ENCODE results near the gene PARL. TPM values are rescaled to one million over a fixed set of nuclear protein-coding genes. Genes with fewer than 3 reads are reported as not detected.

PARL gene
- total and polyA plus RNA-seq, 5 experiments from 2014 or later, result 45.3 to 155 (median 108) TPM

- POLR2A ChIA-PET, result no interaction called here
- Mint-ChIP-seq H3K4me1 (no peaks in the 10 kb centered on the region), H3K27me3 (no peaks in the 10 kb centered on the region), H3K4me3 (no peak overlapping the region), H3K9me3 (no peaks in the 10 kb centered on the region), H3K36me3 (peaks cover 0 to 75% (median 5%) of the 10 kb centered on the region in 3 donors), H3K27ac (peak overlapping the region in 2 of 10 donors; percentile 49 to 62)
- no peak for DNase-seq
- no peak for ATAC-seq
These were observed 51.2 kb downstream of the PARL start for GRCh38 chr3:183833516-183833915.

DNA sequence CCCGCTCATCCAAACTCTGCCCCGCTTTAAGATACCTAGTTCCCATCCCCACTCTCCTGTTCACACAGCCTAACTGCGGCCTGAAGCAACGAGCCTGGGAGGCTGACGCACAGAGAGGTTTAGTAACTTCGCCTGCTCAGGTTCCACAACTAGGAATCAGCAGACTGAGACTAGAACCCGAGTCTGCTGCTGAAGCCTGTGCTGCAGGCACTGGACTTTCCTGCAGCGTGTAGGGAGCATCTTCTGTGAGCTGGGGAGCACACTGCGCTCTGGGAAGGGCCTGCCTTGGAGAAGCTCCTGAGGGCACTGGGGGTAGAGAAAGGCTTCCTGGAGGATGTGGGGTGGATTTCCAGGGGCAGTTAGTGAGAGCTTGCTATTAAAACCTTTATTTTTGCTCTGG is 54.5 kb downstream of the PARL start:
- peaks cover 0 to 53% (median 5%) of the 10 kb centered on the region in 3 donors for H3K36me3 Mint-ChIP-seq
- H3K27ac Mint-ChIP-seq, result peak overlapping the region in 2 of 10 donors; percentile 61 to 66
- peaks cover 0 to 8% (median 3%) of the 10 kb centered on the region in 4 donors for H3K4me1 Mint-ChIP-seq
- H3K9me3 Mint-ChIP-seq, result no peaks in the 10 kb centered on the region
- ATAC-seq, result no peak
- no peak for DNase-seq
- no peaks in the 10 kb centered on the region for H3K27me3 Mint-ChIP-seq
- H3K4me3 Mint-ChIP-seq, result no peak overlapping the region
- POLR2A ChIA-PET, result no interaction called here

GRCh38 chr3:183829466-183829865 is 55.2 kb downstream of the PARL start:
- Mint-ChIP-seq H3K27ac (no peak overlapping the region), H3K27me3 (no peaks in the 10 kb centered on the region), H3K4me1 (peaks cover under 1 to 9% (median 5%) of the 10 kb centered on the region in 4 donors), H3K4me3 (no peak overlapping the region), H3K9me3 (no peaks in the 10 kb centered on the region), H3K36me3 (peaks cover 0 to 49% (median 5%) of the 10 kb centered on the region in 3 donors)
- no peak for ATAC-seq
- POLR2A ChIA-PET, result no interaction called here
- no peak for DNase-seq

DNA sequence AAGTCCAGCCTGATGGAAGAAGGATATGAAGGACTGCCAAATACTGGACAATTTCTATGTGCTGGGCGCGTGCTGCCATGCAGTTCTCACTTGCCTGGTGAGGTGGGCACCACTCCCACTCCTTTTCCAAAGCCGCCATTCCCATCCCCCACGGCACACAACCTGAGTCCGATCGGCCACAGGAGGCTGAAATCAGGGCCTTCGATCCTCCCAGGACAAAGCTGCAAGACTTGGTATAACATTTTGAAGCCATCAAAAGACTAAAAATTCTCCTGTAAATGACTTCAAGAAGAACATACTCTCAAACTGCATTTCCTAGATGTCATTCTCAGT is 56.2 kb downstream of the PARL start:
- peak overlapping the region in 2 of 10 donors; percentile 32 to 40 for H3K27ac Mint-ChIP-seq
- H3K36me3 Mint-ChIP-seq, result peaks cover 0 to 40% (median 3%) of the 10 kb centered on the region in 3 donors

DNA sequence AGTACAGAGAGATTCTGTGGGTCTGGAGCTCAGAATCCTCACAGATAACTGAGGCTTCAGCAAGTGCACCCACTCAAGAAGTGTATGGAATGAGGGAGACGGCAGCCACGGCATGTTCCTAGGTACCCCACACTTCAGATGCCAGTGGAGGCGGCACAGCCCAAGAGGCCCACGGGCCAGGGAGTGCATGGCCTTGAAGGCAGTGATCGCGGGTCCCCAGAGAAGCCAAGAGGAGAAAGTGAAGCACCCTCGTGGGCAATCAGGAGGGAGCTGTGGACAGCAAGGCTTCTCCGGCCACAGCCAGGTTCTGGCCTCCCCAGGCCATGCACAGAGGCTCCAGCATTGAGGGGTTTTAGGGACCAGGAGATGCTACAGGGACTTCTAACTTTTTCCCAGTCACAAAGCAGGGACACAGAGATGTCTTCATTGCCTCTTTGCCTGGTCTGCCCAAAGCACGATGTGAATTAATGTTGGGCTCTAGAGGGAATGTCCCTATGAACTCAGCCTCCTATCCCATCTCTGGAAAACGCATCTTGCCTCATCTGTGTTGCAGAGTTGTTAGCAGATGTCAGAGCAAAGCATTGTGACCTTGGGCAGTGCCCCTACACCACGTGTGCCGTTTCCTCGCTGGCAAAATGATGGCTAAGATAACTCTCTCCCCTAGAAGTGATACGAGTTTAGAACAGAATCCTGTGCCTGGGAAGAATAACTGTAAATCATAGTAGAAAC is 56.7 kb downstream of the PARL start:
- POLR2A ChIA-PET, result no interaction called here
- peak overlapping the region in 5 of 10 donors; percentile 13 to 61 (median 46) for H3K27ac Mint-ChIP-seq
- peaks cover 6 to 18% (median 13%) of the 10 kb centered on the region in 4 donors for H3K4me1 Mint-ChIP-seq
- no peak overlapping the region for H3K4me3 Mint-ChIP-seq
- no peaks in the 10 kb centered on the region for H3K27me3 Mint-ChIP-seq
- ATAC-seq (no peak), DNase-seq (no peak)
- no peaks in the 10 kb centered on the region for H3K9me3 Mint-ChIP-seq
- peaks cover 0 to 34% (median 3%) of the 10 kb centered on the region in 3 donors for H3K36me3 Mint-ChIP-seq

More for the DNA sequence above, 56.2 kb downstream of the PARL start:
- Mint-ChIP-seq H3K27me3 (no peaks in the 10 kb centered on the region), H3K4me3 (no peak overlapping the region), H3K4me1 (peaks cover 6 to 18% (median 13%) of the 10 kb centered on the region in 4 donors), H3K9me3 (no peaks in the 10 kb centered on the region)
- no peak for ATAC-seq
- POLR2A ChIA-PET, result no interaction called here
- DNase-seq, result no peak

GRCh38 chr3:183826448-183827250 is 58.0 kb downstream of the PARL start:
- peak in 2 of 10 donors; percentile 7 to 8 for DNase-seq
- peak overlapping the region; percentile 33 to 91 (median 72) for H3K27ac Mint-ChIP-seq
- peaks cover 6 to 19% (median 14%) of the 10 kb centered on the region in 4 donors for H3K4me1 Mint-ChIP-seq
- no peaks in the 10 kb centered on the region for H3K27me3 Mint-ChIP-seq
- POLR2A ChIA-PET, result interaction anchor here (0.5 to 3.1 kb wide), 2 partner anchors 11 to 364 kb away, joined by 3 to 22 read pairs; no protein-coding TSS in a partner anchor
- peak overlapping the region; percentile 27 to 87 (median 75) for H3K4me3 Mint-ChIP-seq
- H3K9me3 Mint-ChIP-seq, result no peaks in the 10 kb centered on the region
- peaks cover 0 to 24% (median 0%) of the 10 kb centered on the region in 3 donors for H3K36me3 Mint-ChIP-seq
- no peak for ATAC-seq

DNA sequence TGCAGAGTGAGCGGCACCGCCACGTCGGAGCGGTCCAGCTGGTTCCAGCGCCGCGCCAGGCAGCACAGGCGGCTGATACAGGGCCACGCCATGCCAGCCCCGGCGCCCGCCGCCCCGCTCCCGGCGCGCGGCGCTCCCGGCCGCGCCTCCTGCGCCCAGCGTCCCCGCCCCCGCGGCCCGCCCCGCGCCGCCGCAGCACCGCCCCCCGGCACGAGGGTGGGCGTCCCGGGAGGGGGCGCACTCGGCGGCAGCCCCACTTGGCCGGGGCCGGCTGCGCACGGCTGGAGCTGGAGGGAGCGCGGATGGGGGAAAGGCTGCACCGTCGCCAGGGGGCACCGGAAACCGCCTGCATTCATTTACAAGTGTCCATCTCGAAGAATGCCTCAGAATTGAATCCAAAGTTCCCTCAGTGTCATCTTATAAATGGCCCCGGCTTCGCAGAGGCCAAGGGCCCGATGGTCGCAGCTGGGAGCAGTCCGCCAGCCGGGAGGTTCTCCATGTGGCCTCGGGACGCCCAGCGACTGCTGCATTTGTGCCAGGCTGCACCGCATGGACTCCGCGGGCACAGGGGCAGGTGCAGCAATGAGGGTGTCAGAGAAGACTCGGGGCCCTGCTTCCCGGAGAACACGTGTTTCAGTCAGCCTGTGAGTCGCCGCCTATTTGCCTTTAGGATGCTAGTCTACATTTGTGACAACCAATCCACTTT is 59.1 kb downstream of the PARL start, which contains the start of gene MAP6D1:
Gene MAP6D1 (minus strand): TSS at position 122 of the 706 bp plus-strand sequence. CDS start 30 bp downstream, at position 92.
- peaks cover 6 to 19% (median 14%) of the 10 kb centered on the region in 4 donors for H3K4me1 Mint-ChIP-seq
- no peaks in the 10 kb centered on the region for H3K27me3 Mint-ChIP-seq
- H3K9me3 Mint-ChIP-seq, result no peaks in the 10 kb centered on the region
- peaks cover 0 to 17% (median 0%) of the 10 kb centered on the region in 3 donors for H3K36me3 Mint-ChIP-seq
- peak; percentile 76 to 84 for ATAC-seq
- peak within 1 kb of the TSS; percentile 49 to 91 (median 80) for H3K27ac Mint-ChIP-seq
- H3K4me3 Mint-ChIP-seq, result peak within 1 kb of the TSS; percentile 76 to 90 (median 84)
- POLR2A ChIA-PET, result interaction anchor here (2.1 to 3.1 kb wide), 2 partner anchors 10 to 59 kb away, joined by 6 to 22 read pairs; partner anchors contain the start of gene PARL
- peak; percentile 19 to 73 (median 59) for DNase-seq

DNA sequence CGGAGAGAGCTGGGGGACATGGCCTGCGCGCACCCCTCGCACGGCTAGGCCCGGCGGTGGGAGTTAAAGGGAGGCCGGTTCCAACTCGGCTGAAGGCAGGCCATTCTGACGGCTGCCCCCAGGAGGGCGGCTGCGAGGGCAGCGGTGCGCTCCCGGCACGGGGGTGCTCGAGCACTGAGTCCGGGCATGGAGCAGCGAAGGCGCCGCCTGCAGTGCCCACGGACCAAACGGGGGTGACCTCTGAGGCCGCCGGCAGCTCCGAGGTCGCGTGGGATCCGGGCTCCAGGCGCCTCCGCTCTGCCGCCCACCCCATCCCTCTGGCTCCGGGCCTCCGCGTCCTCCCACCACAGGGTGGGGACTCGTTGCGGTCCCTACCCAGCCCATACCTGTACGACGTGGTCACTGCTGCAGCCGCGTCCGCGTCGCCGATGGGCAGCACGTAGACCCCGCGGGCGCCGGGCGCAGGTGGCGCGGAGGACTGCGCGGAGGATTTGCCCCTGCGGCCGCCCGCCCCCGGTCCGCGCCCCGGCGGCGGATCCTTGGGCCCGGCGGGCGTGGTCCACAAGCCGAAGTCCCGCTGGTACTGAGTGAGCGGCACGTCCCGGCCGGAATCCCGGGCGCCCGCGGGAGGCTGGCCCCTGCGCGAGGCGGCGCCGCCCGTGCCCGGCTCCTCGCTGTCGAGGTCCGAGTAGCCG is 59.8 kb downstream of the PARL start:
- POLR2A ChIA-PET, result interaction anchor here (2.1 to 3.1 kb wide), 2 partner anchors 9 to 60 kb away, joined by 6 to 22 read pairs; partner anchors contain the start of gene PARL
- H3K9me3 Mint-ChIP-seq, result no peaks in the 10 kb centered on the region

DNA sequence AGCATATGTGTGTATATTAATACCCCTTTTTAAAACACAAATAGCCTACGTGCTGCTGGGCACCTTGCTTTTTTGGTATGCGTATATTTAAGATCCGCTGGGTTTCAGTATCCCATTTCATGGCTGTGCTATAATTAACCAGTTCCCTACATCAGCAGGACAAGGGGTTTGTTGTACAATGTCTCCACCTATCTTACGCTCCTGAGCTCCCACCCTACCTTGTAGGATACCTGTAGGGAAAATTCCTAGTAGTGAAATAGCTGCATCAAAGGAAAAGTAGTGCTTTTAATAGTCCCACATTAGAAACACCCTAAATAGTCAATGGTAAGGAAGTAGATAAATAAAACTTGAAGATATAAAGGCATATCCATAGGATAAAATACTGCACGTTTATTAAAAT is 60.7 kb downstream of the PARL start:
- Mint-ChIP-seq H3K27me3 (no peaks in the 10 kb centered on the region), H3K27ac (peak overlapping the region in 6 of 10 donors; percentile 14 to 79 (median 74)), H3K9me3 (no peaks in the 10 kb centered on the region), H3K36me3 (peaks cover 0 to 3% (median 0%) of the 10 kb centered on the region in 3 donors), H3K4me3 (peak overlapping the region; percentile 76 to 90 (median 83)), H3K4me1 (peaks cover 6 to 19% (median 14%) of the 10 kb centered on the region in 4 donors)
- POLR2A ChIA-PET, result interaction anchor here (2.1 to 3.1 kb wide), 2 partner anchors 9 to 61 kb away, joined by 6 to 22 read pairs; partner anchors contain the start of gene PARL
- ATAC-seq (no peak), DNase-seq (no peak)

More for the DNA sequence above, 59.8 kb downstream of the PARL start:
- peak; percentile 22 to 41 for ATAC-seq
- peak overlapping the region; percentile 76 to 90 (median 83) for H3K4me3 Mint-ChIP-seq
- peak overlapping the region in 2 of 10 donors; percentile 78 to 79 for H3K27ac Mint-ChIP-seq
- peaks cover 0 to 11% (median 0%) of the 10 kb centered on the region in 3 donors for H3K36me3 Mint-ChIP-seq
- DNase-seq, result peak in 4 of 10 donors; percentile 13 to 26 (median 20)
- peaks cover 6 to 19% (median 14%) of the 10 kb centered on the region in 4 donors for H3K4me1 Mint-ChIP-seq
- no peaks in the 10 kb centered on the region for H3K27me3 Mint-ChIP-seq

- Mint-ChIP-seq H3K27ac (peak overlapping the region in 1 of 10 donors; percentile 48), H3K4me3 (peak overlapping the region in 4 of 10 donors; percentile 24 to 37 (median 34)), H3K27me3 (no peaks in the 10 kb centered on the region), H3K36me3 (no peaks in the 10 kb centered on the region), H3K9me3 (no peaks in the 10 kb centered on the region), H3K4me1 (peaks cover 6 to 19% (median 14%) of the 10 kb centered on the region in 4 donors)
- ATAC-seq (no peak), DNase-seq (no peak)
- POLR2A ChIA-PET, result no interaction called here
These were observed 62.0 kb downstream of the PARL start for GRCh38 chr3:183822631-183823030.

DNA sequence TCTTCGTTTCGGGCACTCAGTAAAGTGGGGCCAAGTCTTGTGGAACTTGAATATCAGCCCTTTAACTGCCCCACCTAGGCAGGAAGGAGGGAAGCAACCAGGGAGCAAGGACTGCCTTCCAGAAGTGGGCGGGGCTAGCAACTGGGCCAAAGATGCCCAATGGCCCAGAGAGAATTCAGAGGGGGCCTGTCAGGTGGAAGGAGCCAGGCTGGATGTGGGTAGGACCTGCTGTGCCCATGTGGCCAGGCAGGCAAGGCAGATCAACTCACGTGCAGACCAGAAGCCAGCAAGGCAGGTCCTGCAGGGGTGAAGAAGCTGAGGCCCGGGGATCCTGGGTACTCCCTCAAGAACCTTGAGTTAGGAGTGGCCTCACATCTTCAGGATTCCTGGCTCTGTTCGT is 64.8 kb downstream of the PARL start:
- Mint-ChIP-seq H3K27ac (no peak overlapping the region), H3K27me3 (no peaks in the 10 kb centered on the region), H3K4me1 (peaks cover 11 to 29% (median 27%) of the 10 kb centered on the region in 4 donors), H3K4me3 (no peak overlapping the region), H3K9me3 (no peaks in the 10 kb centered on the region), H3K36me3 (peaks cover 0 to 6% (median 4%) of the 10 kb centered on the region in 3 donors)
- no peak for DNase-seq
- POLR2A ChIA-PET, result no interaction called here
- ATAC-seq, result no peak

All from naive thymus-derived CD8-positive, alpha-beta T cell (primary cell).